ENCODE results near the gene MTERF4.

The MTERF4 gene

GRCh38 chr2:241068942-241069810, 32.9 kb downstream of the MTERF4 start:
- DNase-seq (ENCODE audit: low read depth): no peak
- H3K4me3 ChIP-seq (ENCODE audit: low read depth, low read length): no peak overlapping the region
- no peak for TF ChIP-seq CTCF (IDR thresholded peaks at IDR 0.05; ENCODE audit: low read depth, low read length, missing control alignments)

GRCh38 chr2:241068136-241068941, 33.7 kb downstream of the MTERF4 start:
- no peak for TF ChIP-seq CTCF (IDR thresholded peaks at IDR 0.05; ENCODE audit: low read depth, low read length, missing control alignments)
- DNase-seq (ENCODE audit: low read depth): no peak
- H3K4me3 ChIP-seq (ENCODE audit: low read depth, low read length): no peak overlapping the region

GRCh38 chr2:241067501-241068135, 34.5 kb downstream of the MTERF4 start:
- H3K4me3 ChIP-seq (ENCODE audit: low read depth, low read length): no peak overlapping the region
- no peak for TF ChIP-seq CTCF (IDR thresholded peaks at IDR 0.05; ENCODE audit: low read depth, low read length, missing control alignments)
- DNase-seq (ENCODE audit: low read depth): no peak

- no peak overlapping the region for H3K4me3 ChIP-seq (ENCODE audit: low read depth, low read length)
- no peak for TF ChIP-seq CTCF (IDR thresholded peaks at IDR 0.05; ENCODE audit: low read depth, low read length, missing control alignments)
- no peak for DNase-seq (ENCODE audit: low read depth)
Measured at GRCh38 chr2:241066893-241067341, 35.2 kb downstream of the MTERF4 start.

- TF ChIP-seq CTCF (IDR thresholded peaks at IDR 0.05; ENCODE audit: low read depth, low read length, missing control alignments): no peak
- DNase-seq (ENCODE audit: low read depth): no peak
- no peak overlapping the region for H3K4me3 ChIP-seq (ENCODE audit: low read depth, low read length)
Measured at GRCh38 chr2:241066171-241066892, 35.8 kb downstream of the MTERF4 start.

- TF ChIP-seq CTCF (IDR thresholded peaks at IDR 0.05; ENCODE audit: low read depth, low read length, missing control alignments): no peak
- DNase-seq (ENCODE audit: low read depth): no peak
- no peak overlapping the region for H3K4me3 ChIP-seq (ENCODE audit: low read depth, low read length)
Measured at GRCh38 chr2:241065355-241065803, 36.7 kb downstream of the MTERF4 start.

Data from GM12864 (cell line).